HTR-8/SVneo (cell line): ENCODE measurements around the gene TRAPPC14.

Experiments
- DNase-seq: peaks from one replicate; pipeline ENCODE4 v3.0.0; 2011; ENCODE audit warnings: low spot score, mixed read lengths; ENCODE audit not compliant: insufficient read length
- FAIRE-seq: peaks from 2 replicates; lab custom pipeline; 2011; peaks lifted over from hg19 to GRCh38; lab: Jason Lieb, UNC

The TRAPPC14 gene

DNA sequence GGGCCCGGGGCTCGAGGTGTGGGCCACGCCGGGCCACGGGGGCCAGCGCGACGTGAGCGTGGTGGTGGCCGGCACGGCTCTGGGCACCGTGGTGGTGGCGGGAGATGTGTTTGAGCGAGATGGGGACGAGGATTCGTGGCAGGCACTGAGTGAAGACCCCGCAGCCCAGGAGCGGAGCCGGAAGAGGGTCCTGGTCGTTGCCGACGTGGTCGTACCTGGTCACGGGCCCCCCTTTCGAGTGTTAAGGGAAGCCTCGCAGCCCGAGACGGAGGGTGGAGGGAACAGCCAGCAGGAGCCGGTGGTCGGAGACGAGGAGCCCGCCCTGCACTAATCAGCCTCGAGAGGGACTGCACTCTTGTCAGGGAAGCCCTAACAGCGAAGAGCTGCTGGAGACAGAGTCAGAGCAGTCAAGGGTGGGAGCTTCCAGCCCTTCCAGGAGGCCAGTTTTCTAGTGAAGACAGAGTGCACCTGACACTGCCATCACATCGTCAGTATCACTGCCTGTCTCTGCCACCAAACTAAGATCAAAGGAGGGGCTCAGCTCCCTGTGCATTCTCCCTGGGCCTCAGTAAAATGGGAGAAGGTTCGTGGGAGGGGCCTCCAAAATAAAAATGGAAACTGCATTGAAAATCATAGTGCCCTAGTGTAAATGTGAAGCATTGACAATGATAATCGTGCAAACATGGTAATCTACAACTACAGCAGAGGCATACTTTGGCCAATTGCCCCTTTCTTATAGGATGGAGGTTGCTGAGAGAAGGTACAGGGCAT is 30.5 kb downstream of the TRAPPC14 start:
- DNase-seq (peak; percentile 15), FAIRE-seq (no peak)

DNA sequence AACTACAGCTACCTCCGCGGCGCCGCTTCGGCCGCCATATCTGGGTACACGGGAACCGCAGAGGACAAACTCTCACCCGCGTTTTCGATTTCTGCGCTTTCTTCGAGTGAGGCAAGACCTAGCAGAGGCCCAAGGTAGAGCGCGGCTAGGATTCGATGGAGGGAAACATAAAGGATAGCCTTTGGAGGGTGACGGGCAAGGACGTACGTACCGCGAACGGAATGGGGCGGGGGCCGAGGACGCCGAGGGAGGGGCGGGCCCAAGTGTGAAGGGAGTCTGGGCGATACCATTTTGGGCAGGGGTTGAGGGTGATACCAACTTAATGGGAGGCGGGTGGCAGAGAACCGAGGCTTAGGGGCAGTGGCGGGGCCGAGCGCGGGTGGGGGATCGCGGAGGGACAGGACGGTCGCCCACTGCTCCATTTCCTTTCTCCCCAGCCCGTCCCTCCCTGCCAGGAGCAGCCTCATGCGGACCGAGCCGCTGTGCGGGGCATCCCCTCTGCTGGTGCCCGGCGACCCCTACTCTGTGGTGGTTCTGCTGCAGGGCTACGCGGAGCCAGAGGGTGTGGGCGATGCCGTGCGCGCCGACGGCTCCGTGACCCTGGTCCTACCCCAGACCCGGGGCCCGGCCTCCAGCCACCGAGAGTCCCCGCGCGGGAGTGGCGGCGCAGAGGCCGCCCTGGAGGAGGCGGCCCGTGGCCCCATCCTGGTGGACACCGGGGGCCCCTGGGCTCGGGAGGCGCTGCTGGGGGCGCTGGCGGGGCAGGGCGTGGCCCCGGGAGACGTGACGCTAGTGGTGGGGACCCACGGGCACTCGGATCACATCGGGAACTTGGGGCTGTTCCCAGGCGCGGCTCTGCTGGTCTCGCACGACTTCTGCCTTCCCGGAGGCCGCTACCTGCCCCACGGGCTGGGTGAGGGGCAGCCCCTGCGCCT is 31.3 kb downstream of the TRAPPC14 start, which contains the start of gene MBLAC1:
Gene MBLAC1 (plus strand): TSS at position 37 of the 935 bp plus-strand sequence. CDS start 429 bp downstream, at position 466.
- DNase-seq (peak; percentile 75), FAIRE-seq (no peak)

DNA sequence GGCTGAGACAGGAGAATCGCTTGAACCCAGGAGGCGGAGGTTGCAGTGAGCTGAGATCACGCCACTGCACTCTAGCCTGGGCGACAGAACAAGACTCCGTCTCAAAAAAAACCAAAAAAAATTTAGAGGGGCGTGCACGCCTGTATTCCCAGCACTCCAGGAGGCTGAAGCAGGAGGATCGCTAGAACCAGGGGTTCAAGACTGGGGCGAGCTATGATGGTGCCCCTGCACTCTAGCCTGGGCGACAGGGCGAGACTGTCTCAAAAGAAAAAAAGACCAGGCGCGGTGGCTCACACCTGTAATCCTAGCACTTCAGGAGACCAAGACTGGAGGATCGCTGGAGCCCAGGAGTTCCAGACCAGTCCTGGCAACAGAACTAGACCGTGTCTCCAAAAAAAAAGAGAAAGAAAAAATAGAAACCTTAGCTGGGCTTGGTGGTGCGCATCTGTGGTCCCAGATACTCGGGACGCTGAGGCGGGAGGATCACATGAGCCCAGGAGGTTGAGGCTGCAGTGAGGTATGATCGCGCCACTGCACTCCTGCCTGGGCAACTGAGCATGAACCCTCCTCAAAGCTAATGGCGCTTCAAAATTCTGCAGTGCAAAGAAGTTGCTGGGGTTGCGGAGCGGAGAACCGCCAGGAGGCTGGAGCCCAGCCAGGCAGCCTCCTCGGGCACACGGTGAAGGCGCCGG is 32.1 kb downstream of the TRAPPC14 start:
- no peak for FAIRE-seq
- no peak for DNase-seq

DNA sequence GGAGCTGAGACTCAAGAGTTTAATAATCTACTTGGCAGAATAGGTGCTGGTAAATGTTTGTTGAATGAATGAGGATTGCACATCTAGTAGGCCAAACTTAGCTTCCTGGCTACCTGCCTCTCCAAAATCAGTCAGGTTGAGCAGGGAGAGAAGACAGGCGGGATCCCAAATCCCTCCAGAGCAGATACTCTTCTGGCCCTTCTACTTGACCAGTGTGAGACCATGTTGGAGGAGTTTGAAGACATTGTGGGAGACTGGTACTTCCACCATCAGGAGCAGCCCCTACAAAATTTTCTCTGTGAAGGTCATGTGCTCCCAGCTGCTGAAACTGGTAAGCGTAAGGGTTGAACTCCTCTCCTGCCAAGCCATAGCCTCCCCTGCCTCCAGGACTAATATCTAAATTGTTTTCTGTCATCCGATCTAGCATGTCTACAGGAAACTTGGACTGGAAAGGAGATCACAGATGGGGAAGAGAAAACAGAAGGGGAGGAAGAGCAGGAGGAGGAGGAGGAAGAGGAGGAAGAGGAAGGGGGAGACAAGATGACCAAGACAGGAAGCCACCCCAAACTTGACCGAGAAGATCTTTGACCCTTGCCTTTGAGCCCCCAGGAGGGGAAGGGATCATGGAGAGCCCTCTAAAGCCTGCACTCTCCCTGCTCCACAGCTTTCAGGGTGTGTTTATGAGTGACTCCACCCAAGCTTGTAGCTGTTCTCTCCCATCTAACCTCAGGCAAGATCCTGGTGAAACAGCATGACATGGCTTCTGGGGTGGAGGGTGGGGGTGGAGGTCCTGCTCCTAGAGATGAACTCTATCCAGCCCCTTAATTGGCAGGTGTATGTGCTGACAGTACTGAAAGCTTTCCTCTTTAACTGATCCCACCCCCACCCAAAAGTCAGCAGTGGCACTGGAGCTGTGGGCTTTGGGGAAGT is 34.0 kb downstream of the TRAPPC14 start:
- DNase-seq, result no peak

DNA sequence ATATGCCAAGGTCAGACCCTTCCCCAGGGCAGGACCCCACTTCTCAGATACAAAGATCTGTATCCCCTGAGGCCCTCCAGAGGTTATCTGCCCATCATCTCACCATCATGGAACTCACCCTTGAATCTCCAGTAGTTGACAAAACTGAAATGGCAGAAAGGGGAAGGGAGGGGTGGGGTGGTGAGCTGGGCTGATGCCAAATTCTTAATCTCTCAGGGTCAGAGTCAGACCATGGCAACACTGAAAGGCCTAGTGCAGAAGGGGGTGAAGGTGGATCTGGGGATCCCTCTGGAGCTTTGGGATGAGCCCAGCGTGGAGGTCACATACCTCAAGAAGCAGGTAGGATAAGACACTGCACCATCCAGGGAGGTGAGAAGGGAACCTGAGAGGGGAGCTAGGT is 36.0 kb downstream of the TRAPPC14 start:
- no peak for FAIRE-seq
- DNase-seq, result no peak

More for the DNA sequence above, 34.0 kb downstream of the TRAPPC14 start:
- no peak for FAIRE-seq

DNA sequence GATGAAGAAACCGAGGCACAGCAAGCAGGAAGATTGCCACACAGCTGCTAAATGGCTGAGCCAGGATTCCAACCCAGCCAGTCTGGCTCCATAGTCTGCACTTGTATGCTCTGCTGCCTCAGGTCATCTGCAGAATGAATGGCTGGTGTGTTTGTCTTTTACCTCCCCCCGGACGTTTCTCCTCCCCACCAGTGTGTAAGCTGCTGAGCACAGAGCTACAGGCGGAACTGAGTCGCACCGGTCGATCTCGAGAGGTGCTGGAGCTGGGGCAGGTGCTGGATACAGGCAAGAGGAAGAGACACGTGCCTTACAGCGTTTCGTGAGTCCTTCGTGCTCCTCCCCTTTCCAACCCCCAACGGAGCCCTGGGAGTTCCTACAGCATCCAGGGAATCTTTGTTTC is 36.5 kb downstream of the TRAPPC14 start:
- no peak for FAIRE-seq
- DNase-seq, result no peak

DNA sequence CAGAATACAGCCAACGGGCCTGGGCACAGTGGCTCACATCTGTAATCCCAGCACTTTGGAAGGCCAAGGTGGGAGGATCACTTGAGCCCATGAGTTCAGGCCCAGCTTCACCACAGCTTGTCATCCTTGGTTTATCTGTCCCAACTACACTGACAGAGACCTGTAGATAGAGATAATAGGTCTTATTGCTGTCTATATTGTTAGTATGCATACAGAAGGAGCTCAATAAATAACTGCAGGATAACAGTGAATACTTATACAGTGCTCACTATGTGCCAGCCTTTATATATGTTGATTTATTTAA is 37.8 kb downstream of the TRAPPC14 start:
- no peak for FAIRE-seq
- DNase-seq, result no peak

DNA sequence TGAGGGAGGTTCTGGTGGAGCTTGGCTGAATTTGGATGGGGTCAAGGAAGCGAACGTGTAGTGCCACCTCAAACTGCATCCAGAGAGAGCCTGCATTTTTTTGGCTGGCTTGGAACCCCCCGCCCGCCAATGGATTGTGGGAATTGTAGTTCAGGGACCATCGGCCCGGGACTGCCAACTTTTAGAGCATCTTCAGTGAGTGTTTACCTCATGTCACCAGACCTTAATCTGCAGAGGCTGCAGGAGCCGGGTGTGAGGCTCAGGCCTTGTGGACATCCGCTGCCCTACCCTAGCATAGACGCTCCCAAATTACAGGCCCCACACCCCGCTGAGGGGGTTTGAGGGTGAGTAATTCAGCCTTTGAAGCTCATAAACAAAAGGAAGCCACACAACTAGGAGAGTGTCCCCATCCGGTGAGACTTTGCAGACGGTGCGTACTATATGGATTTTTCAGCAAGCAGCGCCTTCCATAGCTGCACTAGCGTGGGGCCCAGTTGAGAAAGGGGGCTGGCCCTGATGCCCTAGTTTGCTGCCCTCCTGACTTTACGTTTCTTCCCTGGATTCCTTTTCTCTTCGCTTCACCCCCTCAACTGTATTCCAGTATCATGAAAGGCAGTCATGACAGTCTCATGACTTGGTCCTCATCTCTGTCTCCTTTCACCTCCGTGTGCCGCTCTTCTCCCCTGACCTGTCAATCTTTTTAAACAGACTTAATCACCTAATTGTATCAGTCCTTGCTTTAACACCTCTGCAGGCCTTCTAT is 38.4 kb downstream of the TRAPPC14 start:
- FAIRE-seq, result no peak
- DNase-seq, result peak; percentile 62

DNA sequence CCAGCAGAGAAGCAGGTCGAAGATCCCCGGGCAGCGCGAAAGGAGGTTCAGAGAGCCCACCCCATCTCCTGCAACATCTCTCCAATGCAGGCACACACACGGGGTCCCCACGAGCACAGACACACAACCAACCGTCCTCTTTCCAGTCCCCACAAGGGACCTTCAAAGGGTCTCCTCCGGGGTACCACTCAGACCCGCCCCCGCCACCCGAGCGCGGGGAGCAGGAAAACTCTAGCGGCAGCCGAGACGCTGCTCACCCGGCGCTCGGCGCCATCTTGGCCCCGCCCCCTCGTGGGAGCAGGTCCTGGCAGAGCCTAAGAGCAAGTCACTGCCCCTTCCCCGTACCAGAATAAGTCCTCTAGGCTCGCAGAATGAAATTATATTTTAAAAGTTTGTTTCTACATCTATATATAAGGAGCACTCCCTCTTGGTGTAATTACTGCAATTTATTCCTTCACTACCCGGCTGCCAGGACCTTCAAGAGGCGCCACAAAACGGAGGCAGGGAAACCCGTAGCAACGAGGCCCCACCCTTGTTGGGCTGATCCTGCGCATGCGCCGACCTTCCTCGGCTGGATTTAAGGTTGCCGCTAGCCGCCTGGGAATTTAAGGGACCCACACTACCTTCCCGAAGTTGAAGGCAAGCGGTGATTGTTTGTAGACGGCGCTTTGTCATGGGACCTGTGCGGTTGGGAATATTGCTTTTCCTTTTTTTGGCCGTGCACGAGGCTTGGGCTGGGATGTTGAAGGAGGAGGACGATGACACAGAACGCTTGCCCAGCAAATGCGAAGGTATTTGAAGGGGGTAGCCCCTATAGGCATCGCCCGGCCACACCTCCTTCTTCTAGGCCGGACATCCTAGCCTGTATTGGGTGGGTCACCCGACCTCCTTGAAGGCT is 39.2 kb downstream of the TRAPPC14 start, which contains the start of the genes CNPY4 and TAF6:
Gene CNPY4 (plus strand): TSS at position 563 of the 898 bp plus-strand sequence. CDS start 111 bp downstream, at position 674.
Gene TAF6 (minus strand): TSS at position 287 of the 898 bp plus-strand sequence. CDS start 5,149 bp downstream, outside the sequence.
- FAIRE-seq (no peak), DNase-seq (peak; percentile 97)

DNA sequence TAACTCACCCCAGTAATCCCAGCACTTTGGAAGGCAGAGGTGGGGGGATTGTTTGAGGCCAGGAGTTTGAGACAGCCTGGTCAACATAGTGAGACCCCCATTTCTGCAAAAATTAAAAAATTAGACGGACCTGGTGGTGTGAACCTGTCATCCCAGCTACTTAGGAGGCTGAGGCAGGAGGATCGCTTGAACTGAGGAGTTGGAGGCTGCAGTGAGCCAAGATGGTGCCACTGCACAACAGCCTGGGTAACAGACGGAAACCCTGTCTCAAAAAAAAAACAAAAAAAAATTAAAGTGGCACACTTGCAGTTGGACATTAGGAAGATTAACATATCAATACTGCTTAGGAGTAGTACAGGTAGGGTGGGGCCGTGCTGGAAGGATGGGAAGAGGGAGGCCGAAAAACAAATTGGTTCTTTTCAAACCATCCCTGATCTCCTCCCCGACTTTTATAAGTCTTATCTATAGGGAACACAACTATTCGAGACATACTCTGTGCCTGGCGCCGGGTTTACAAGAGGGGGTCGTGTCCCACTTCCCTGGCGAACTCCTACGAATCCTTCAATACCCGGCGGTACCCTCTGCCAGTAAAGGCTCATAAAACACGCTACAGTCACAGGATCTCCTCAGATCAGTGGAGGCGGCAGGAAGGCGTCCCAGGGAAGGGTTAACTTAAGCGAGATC is 40.0 kb downstream of the TRAPPC14 start:
- no peak for FAIRE-seq
- DNase-seq, result no peak

DNA sequence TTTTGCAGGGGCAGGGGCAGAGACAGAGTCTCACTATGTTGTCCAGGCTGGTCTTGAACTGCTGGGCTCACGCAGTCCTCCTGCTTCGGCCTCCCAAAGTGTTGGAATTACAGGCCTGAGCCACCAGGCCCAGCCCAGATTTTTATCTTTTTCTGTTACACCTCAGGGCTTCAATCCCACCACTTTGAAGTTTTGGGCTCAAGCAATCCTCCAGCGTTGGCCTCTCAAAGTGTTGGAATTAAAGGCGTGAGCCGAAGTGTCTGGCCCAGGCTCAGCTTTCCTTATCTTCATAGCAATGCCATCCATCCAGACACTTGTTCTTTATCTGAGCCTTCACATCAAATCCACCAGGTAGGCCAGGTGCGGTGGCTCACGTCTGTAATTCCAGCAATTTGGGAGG is 43.5 kb downstream of the TRAPPC14 start:
- DNase-seq (no peak), FAIRE-seq (no peak)

DNA sequence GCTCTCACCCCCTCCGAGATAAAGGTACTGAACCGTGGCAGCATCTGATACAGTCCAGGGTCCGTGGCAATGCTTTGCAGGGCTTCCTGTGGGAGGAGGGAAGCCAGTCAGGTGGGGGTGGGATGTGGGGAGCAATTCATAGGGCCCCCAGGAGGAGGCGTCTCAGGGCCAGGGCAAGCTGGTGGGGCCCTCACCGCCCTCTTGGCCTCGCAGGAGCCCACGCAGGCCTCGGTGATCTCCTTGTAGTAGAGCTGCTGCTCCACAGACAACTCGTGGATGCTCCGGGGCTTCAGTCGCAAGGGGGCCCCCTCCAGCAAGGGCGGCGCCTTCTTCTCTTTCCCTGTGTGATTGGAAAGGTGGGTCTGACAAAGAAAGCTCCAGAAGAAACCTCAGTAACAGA is 46.6 kb downstream of the TRAPPC14 start:
- no peak for DNase-seq
- FAIRE-seq, result no peak

DNA sequence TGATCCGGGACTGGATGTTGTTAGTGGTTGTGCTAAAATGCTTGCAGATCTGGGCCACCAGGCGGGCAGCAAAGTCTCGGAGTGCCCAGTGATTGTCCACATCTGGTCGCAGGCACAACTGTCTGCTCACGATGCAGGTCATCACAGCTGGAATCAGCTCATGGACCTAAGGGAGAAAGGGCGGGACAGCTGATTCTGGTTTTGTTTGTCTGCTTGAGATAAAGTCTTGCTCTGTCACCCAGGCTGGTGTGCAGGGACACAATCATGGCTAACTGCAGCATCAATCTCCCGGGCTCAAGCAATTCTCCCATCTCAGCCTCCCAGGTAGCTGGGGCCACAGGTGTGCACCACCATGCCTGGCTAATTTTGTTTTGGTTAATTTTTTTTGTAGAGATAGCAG is 47.4 kb downstream of the TRAPPC14 start:
- FAIRE-seq (no peak), DNase-seq (no peak)

DNA sequence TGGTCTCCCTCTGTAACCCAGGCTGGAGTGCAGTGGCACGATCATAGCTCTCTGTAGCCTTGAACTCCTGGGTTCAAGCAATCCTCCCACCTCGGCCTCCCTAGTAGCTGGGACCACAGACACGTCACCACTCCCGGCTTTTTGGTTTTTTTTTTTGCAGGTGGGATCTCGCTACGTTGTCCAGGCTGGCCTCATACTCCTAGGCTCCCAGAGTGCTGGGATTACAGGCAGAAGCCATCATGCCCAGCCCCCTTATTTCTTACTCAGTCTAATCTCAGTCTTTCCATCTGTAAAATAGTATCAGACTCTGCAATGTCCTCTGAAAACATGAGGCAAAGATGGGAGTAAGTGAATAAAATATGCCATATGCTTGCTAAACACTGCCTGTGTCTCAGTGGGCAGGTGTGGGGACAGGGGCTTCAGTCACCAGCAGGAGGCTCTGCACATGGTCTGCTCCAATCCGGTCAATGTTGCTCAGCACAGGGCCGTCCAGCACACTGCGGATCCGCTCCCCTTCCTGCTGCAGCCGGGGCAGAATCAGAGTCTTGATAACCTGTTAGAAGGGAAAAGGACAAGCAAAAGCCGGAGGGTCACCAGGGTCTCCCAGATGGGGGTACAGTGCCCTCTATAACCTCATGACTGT is 48.9 kb downstream of the TRAPPC14 start:
- no peak for DNase-seq
- no peak for FAIRE-seq

DNA sequence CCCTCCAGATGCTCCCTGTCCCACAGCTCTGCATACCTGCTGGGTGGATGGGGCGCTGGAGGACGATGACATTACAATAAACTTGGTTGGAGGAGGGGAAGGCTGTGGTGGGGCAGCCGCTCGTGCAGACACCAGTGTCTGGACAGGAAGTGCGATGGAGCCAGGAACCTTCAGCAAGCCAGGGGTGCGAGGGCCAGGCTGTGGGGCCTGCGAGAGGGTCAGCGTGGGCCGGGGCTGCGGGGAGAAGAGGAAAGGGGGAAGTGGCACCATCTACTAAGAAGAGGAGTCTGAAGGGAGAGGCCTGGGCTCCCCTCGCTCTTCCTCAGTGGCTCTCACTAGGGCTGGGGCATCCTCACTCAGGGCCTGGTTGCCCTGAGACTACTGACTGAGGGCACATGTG is 50.6 kb downstream of the TRAPPC14 start:
- DNase-seq, result no peak
- FAIRE-seq, result no peak

DNA sequence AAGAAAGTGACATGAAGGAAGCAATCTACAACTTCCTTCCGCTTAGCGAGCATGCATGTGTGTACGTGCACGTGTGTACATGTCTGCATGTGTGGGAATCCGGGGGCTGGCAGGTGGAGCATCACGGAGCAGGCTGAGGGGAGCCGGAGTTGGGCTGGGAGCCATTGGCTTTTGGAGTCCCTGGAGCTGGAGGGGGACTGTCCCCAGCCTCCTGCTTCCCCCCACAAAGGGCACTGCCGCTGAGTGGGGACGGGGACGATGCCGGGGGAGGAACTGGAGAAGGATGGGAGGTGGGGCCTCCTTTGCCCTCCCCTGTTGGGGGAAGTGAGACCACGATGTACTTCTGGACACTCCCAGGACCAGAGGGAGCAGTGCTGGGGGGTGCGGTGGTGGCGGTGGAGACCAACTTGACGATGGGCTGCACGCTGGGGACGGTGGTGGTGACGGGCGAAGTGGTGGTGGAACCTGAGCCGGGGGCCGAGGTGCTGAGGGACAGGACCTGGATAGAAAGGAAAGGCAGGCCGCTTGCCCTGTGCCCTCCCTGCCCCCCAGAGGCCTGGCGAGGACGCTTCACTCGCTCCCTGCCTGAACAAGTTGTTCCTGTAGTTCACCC is 51.3 kb downstream of the TRAPPC14 start:
- FAIRE-seq (no peak), DNase-seq (no peak)
